HEK293 (cell line): ENCODE data around the gene FBL.

ENCODE experiments used
- KLF10 ChIP-seq: fragments of 450-650 bp; IDR thresholded peaks from 2 replicates; pipeline ENCODE4 v1.5.1; 2018; ENCODE audit warnings: missing biosample characterization, mild to moderate bottlenecking, missing genetic modification characterization
- KLF16 ChIP-seq: fragments of 450-650 bp; formaldehyde crosslinking; IDR thresholded peaks from 2 replicates; pipeline ENCODE4 v1.5.1; 2017; ENCODE audit warnings: missing biosample characterization, missing genetic modification characterization
- SCRT2 ChIP-seq: fragments of 450-650 bp; formaldehyde crosslinking; IDR thresholded peaks from 2 replicates; pipeline ENCODE4 v1.5.1; 2016; ENCODE audit warnings: missing biosample characterization, missing genetic modification characterization
- SP7 ChIP-seq: fragments of 450-650 bp; formaldehyde crosslinking; IDR thresholded peaks from 2 replicates; pipeline ENCODE4 v1.5.1; 2016; ENCODE audit warnings: missing biosample characterization, missing genetic modification characterization
- ZBTB17 ChIP-seq: fragments of 450-650 bp; formaldehyde crosslinking; IDR thresholded peaks from 2 replicates; pipeline ENCODE4 v1.5.1; 2016; ENCODE audit warnings: missing biosample characterization, missing genetic modification characterization
- ZBTB20 ChIP-seq: fragments of 450-650 bp; formaldehyde crosslinking; IDR thresholded peaks from 2 replicates; pipeline ENCODE4 v1.5.1; 2016; ENCODE audit warnings: missing biosample characterization, missing genetic modification characterization
- ZBTB8A ChIP-seq: fragments of 450-650 bp; formaldehyde crosslinking; IDR thresholded peaks from 2 replicates; pipeline ENCODE4 v1.5.1; 2016; ENCODE audit warnings: missing biosample characterization, missing genetic modification characterization
- ZIC2 ChIP-seq: fragments of 450-650 bp; formaldehyde crosslinking; IDR thresholded peaks from 2 replicates; pipeline ENCODE4 v1.5.1; 2016; ENCODE audit warnings: missing biosample characterization, missing genetic modification characterization
- ZNF133 ChIP-seq: fragments of 450-650 bp; formaldehyde crosslinking; IDR thresholded peaks from 2 replicates; pipeline ENCODE4 v1.5.1; 2016; ENCODE audit warnings: missing biosample characterization, missing genetic modification characterization
- ZNF157 ChIP-seq: fragments of 450-650 bp; formaldehyde crosslinking; IDR thresholded peaks from 2 replicates; pipeline ENCODE4 v1.5.1; 2016; ENCODE audit warnings: missing biosample characterization, missing genetic modification characterization
- ZNF350 ChIP-seq: fragments of 450-650 bp; formaldehyde crosslinking; IDR thresholded peaks from 2 replicates; pipeline ENCODE4 v1.5.0; 2017; ENCODE audit warnings: missing biosample characterization, mild to moderate bottlenecking, missing genetic modification characterization
- ZNF426 ChIP-seq: fragments of 450-650 bp; formaldehyde crosslinking; IDR thresholded peaks from 2 replicates; pipeline ENCODE4 v1.5.1; 2017; ENCODE audit warnings: missing biosample characterization, missing genetic modification characterization, mild to moderate bottlenecking, inconsistent platforms, moderate library complexity
- ZNF548 ChIP-seq: fragments of 450-650 bp; formaldehyde crosslinking; IDR thresholded peaks from 2 replicates; pipeline ENCODE4 v1.5.1; 2016; ENCODE audit warnings: missing biosample characterization, missing genetic modification characterization
- ZNF561 ChIP-seq: fragments of 450-650 bp; IDR thresholded peaks from 2 replicates; pipeline ENCODE4 v1.5.1; 2018; ENCODE audit warnings: missing biosample characterization, missing genetic modification characterization, borderline replicate concordance
- ZNF571 ChIP-seq: fragments of 450-650 bp; formaldehyde crosslinking; IDR thresholded peaks from 2 replicates; pipeline ENCODE4 v1.5.0; 2017; ENCODE audit warnings: missing biosample characterization, missing genetic modification characterization
- ZNF623 ChIP-seq: fragments of 450-650 bp; formaldehyde crosslinking; IDR thresholded peaks from 2 replicates; pipeline ENCODE4 v1.5.1; 2016; ENCODE audit warnings: missing biosample characterization, missing genetic modification characterization
- ZNF624 ChIP-seq: fragments of 450-650 bp; formaldehyde crosslinking; IDR thresholded peaks from 2 replicates; pipeline ENCODE4 v1.5.1; 2017; ENCODE audit warnings: missing biosample characterization, missing genetic modification characterization
- ZNF701 ChIP-seq: fragments of 450-650 bp; formaldehyde crosslinking; IDR thresholded peaks from 2 replicates; pipeline ENCODE4 v1.5.1; 2016; ENCODE audit warnings: missing biosample characterization, missing genetic modification characterization
- ZNF747 ChIP-seq: fragments of 450-650 bp; formaldehyde crosslinking; IDR thresholded peaks from 2 replicates; pipeline ENCODE4 v1.5.1; 2016; ENCODE audit warnings: missing biosample characterization, missing genetic modification characterization
- ZNF776 ChIP-seq: fragments of 450-650 bp; formaldehyde crosslinking; IDR thresholded peaks from 2 replicates; pipeline ENCODE4 v1.5.0; 2017; ENCODE audit warnings: missing biosample characterization, missing genetic modification characterization, borderline replicate concordance
- ZNF777 ChIP-seq: fragments of 450-650 bp; formaldehyde crosslinking; IDR thresholded peaks from 2 replicates; pipeline ENCODE4 v1.5.1; 2017; ENCODE audit warnings: missing biosample characterization, missing genetic modification characterization, borderline replicate concordance
- ZNF792 ChIP-seq: fragments of 450-650 bp; formaldehyde crosslinking; IDR thresholded peaks from 2 replicates; pipeline ENCODE4 v1.5.1; 2016; ENCODE audit warnings: missing biosample characterization, missing genetic modification characterization
- ZNF830 ChIP-seq: fragments of 450-650 bp; IDR thresholded peaks from 2 replicates; pipeline ENCODE4 v1.5.0; 2018; ENCODE audit warnings: missing biosample characterization, missing genetic modification characterization, low read depth, mild to moderate bottlenecking, moderate library complexity
- TF ChIP-seq, protein P1 (sequence below): fragments of 450-650 bp; formaldehyde crosslinking; conservative IDR thresholded peaks from 2 replicates; pipeline ENCODE4 v1.5.1; 2016; ENCODE audit warnings: low read depth, missing biosample characterization, missing genetic modification characterization
- TF ChIP-seq, protein P2 (sequence below): fragments of 450-650 bp; formaldehyde crosslinking; IDR thresholded peaks from 2 replicates; pipeline ENCODE4 v1.5.1; 2016; ENCODE audit warnings: missing biosample characterization, missing genetic modification characterization
- TF ChIP-seq, protein P3 (sequence below): fragments of 450-650 bp; formaldehyde crosslinking; optimal IDR thresholded peaks from 2 replicates; pipeline ENCODE3; 2016; ENCODE audit warnings: missing biosample characterization, mild to moderate bottlenecking, missing genetic modification characterization
- TF ChIP-seq, protein P4 (sequence below): fragments of 450-650 bp; formaldehyde crosslinking; IDR thresholded peaks from 2 replicates; pipeline ENCODE4 v1.5.1; 2016; ENCODE audit warnings: missing biosample characterization, missing genetic modification characterization, borderline replicate concordance
- TF ChIP-seq, protein P5 (sequence below): fragments of 450-650 bp; formaldehyde crosslinking; IDR thresholded peaks from 2 replicates; pipeline ENCODE4 v1.5.1; 2016; ENCODE audit warnings: missing biosample characterization, missing genetic modification characterization
- TF ChIP-seq, protein P6 (sequence below): fragments of 450-650 bp; formaldehyde crosslinking; IDR thresholded peaks from 2 replicates; pipeline ENCODE4 v1.5.1; 2016; ENCODE audit warnings: missing biosample characterization, missing genetic modification characterization

FBL gene

DNA sequence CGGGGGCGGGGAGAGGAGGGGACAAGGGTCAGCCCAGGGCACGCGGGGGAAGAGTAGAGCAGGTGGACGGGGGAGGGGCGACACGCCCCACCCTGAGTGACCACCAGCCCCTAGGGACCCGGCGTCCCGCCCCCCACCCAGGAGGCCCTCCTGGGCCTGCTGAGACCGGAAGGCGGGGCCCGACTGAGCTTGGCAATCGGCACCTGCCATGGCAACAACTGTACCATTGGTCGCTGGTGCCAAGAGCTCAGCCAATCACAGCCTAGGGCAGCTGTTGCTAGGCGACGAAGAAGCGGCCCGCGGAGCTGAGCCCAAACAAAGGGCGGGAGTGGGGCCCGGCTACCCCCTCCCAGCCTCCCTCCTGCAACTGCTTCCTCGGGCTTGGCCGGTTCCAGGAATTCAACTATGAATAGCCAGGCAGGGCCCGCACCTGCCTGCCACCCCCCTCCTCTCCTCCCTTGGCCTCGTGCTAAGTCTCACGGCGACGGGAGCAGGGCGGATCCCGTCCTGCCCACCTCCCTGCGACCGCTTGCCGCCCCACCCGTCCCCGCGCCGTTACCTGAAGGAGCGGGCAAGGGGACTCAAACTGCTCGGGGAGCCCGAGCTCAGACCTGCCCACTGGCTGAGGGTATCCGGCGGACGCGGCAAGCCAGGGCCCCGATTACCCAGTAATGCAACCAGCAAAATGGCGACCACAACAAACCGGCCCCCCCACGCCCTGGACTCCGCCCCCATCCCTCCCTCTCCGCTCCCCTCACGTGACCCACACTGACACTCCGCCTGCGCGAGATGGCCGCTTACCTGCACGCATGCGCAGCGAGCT is 12.5 kb downstream of the FBL start, which contains the start of gene DYRK1B (continued):
- TF ChIP-seq, protein P1, sequence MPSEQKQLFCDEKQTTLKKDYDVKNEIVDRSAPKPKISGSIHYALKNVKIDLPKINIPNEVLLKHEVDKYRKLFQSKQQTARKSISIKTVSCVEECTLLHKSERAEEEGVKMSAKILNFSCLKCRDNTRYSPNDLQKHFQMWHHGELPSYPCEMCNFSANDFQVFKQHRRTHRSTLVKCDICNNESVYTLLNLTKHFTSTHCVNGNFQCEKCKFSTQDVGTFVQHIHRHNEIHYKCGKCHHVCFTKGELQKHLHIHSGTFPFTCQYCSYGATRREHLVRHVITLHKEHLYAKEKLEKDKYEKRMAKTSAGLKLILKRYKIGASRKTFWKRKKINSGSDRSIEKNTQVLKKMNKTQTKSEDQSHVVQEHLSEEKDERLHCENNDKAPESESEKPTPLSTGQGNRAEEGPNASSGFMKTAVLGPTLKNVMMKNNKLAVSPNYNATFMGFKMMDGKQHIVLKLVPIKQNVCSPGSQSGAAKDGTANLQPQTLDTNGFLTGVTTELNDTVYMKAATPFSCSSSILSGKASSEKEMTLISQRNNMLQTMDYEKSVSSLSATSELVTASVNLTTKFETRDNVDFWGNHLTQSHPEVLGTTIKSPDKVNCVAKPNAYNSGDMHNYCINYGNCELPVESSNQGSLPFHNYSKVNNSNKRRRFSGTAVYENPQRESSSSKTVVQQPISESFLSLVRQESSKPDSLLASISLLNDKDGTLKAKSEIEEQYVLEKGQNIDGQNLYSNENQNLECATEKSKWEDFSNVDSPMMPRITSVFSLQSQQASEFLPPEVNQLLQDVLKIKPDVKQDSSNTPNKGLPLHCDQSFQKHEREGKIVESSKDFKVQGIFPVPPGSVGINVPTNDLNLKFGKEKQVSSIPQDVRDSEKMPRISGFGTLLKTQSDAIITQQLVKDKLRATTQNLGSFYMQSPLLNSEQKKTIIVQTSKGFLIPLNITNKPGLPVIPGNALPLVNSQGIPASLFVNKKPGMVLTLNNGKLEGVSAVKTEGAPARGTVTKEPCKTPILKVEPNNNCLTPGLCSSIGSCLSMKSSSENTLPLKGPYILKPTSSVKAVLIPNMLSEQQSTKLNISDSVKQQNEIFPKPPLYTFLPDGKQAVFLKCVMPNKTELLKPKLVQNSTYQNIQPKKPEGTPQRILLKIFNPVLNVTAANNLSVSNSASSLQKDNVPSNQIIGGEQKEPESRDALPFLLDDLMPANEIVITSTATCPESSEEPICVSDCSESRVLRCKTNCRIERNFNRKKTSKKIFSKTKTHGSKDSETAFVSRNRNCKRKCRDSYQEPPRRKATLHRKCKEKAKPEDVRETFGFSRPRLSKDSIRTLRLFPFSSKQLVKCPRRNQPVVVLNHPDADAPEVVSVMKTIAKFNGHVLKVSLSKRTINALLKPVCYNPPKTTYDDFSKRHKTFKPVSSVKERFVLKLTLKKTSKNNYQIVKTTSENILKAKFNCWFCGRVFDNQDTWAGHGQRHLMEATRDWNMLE (tag by site-specific recombination): peak; percentile 20; the same call in 1 of the 2 replicates
- no peak for TF ChIP-seq ZNF776 (tag by site-specific recombination)
- TF ChIP-seq ZNF133 (tag by site-specific recombination): peak; percentile 62
- 0 out of 2 replicates have a peak, but pooled peaks have one; percentile 20 for TF ChIP-seq ZNF561
- no peak for TF ChIP-seq ZNF624 (tag by site-specific recombination)
- no peak; the same call in 1 of the 2 replicates for TF ChIP-seq ZNF157 (tag by site-specific recombination)
- TF ChIP-seq ZNF777 (tag by site-specific recombination): 0 out of 2 replicates have a peak, but pooled peaks have one; percentile 12
- TF ChIP-seq ZBTB20 (tag by site-specific recombination): peak; percentile 71
- peak; percentile 93 for TF ChIP-seq SP7 (tag by site-specific recombination)
- no peak for TF ChIP-seq ZNF426 (tag by site-specific recombination)
- no peak for TF ChIP-seq ZNF747 (tag by site-specific recombination)
- TF ChIP-seq, protein P2, sequence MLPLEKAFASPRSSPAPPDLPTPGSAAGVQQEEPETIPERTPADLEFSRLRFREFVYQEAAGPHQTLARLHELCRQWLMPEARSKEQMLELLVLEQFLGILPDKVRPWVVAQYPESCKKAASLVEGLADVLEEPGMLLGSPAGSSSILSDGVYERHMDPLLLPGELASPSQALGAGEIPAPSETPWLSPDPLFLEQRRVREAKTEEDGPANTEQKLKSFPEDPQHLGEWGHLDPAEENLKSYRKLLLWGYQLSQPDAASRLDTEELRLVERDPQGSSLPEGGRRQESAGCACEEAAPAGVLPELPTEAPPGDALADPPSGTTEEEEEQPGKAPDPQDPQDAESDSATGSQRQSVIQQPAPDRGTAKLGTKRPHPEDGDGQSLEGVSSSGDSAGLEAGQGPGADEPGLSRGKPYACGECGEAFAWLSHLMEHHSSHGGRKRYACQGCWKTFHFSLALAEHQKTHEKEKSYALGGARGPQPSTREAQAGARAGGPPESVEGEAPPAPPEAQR (tag by site-specific recombination): peak; percentile 67; the same call in 1 of the 2 replicates
- peak; percentile 38 for TF ChIP-seq SCRT2 (tag by site-specific recombination)
- peak; percentile 96 for TF ChIP-seq KLF10 (tag by site-specific recombination)
- peak; percentile 36 for TF ChIP-seq ZNF623 (tag by site-specific recombination)
- TF ChIP-seq, protein P3, sequence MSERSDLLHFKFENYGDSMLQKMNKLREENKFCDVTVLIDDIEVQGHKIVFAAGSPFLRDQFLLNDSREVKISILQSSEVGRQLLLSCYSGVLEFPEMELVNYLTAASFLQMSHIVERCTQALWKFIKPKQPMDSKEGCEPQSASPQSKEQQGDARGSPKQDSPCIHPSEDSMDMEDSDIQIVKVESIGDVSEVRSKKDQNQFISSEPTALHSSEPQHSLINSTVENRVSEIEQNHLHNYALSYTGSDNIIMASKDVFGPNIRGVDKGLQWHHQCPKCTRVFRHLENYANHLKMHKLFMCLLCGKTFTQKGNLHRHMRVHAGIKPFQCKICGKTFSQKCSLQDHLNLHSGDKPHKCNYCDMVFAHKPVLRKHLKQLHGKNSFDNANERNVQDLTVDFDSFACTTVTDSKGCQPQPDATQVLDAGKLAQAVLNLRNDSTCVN (tag by site-specific recombination): peak; percentile 60
- TF ChIP-seq, protein P4, sequence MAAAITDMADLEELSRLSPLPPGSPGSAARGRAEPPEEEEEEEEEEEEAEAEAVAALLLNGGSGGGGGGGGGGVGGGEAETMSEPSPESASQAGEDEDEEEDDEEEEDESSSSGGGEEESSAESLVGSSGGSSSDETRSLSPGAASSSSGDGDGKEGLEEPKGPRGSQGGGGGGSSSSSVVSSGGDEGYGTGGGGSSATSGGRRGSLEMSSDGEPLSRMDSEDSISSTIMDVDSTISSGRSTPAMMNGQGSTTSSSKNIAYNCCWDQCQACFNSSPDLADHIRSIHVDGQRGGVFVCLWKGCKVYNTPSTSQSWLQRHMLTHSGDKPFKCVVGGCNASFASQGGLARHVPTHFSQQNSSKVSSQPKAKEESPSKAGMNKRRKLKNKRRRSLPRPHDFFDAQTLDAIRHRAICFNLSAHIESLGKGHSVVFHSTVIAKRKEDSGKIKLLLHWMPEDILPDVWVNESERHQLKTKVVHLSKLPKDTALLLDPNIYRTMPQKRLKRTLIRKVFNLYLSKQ: no peak
- no peak; the same call in 1 of the 2 replicates for TF ChIP-seq ZNF701 (tag by site-specific recombination)
- TF ChIP-seq, protein P5, sequence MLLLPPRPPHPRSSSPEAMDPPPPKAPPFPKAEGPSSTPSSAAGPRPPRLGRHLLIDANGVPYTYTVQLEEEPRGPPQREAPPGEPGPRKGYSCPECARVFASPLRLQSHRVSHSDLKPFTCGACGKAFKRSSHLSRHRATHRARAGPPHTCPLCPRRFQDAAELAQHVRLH (tag by site-specific recombination): peak; percentile 88
- TF ChIP-seq ZBTB17 (tag by site-specific recombination): peak; percentile 97
- TF ChIP-seq ZNF350 (tag by site-specific recombination): no peak
- TF ChIP-seq ZNF548 (tag by site-specific recombination): no peak
- peak; percentile 93; the same call in 1 of the 2 replicates for TF ChIP-seq ZNF792 (tag by site-specific recombination)
- TF ChIP-seq ZNF830 (tag by site-specific recombination): no peak
- TF ChIP-seq ZBTB8A (tag by site-specific recombination): peak; percentile 83
- TF ChIP-seq ZIC2 (tag by site-specific recombination): peak; percentile 99
- peak; percentile 99 for TF ChIP-seq KLF16 (tag by site-specific recombination)
- TF ChIP-seq ZNF571 (tag by site-specific recombination): no peak
- TF ChIP-seq, protein P6, sequence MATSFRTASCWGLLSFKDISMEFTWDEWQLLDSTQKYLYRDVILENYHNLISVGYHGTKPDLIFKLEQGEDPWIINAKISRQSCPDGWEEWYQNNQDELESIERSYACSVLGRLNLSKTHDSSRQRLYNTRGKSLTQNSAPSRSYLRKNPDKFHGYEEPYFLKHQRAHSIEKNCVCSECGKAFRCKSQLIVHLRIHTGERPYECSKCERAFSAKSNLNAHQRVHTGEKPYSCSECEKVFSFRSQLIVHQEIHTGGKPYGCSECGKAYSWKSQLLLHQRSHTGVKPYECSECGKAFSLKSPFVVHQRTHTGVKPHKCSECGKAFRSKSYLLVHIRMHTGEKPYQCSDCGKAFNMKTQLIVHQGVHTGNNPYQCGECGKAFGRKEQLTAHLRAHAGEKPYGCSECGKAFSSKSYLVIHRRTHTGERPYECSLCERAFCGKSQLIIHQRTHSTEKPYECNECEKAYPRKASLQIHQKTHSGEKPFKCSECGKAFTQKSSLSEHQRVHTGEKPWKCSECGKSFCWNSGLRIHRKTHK (tag by site-specific recombination): no peak
